HL-60 (cell line): ENCODE results near the gene NAAA.

Experiments used
- CTCF ChIP-seq: IDR thresholded peaks from one replicate; pipeline ENCODE4 v1.5.1; 2011; ENCODE audit warnings: low read length, control low read depth, inconsistent platforms; ENCODE audit not compliant: insufficient read depth
- GABPA ChIP-seq: IDR thresholded peaks from 2 replicates; pipeline ENCODE4 v1.6.1; 2012; ENCODE audit warnings: low read depth
- POLR2AphosphoS5 ChIP-seq: IDR thresholded peaks from 2 replicates; pipeline ENCODE4 v1.6.1; 2012; ENCODE audit warnings: low read depth
- TF ChIP-seq, protein P1 (sequence below): IDR thresholded peaks from 2 replicates; pipeline ENCODE4 v1.6.1; 2012; ENCODE audit warnings: low read depth; ENCODE audit not compliant: insufficient replicate concordance

GRCh38 chr4:75878246-75878756 lies 62.5 kb downstream of the NAAA start:
- TF ChIP-seq POLR2AphosphoS5 = no peak
- no peak for TF ChIP-seq GABPA
- no peak for TF ChIP-seq CTCF
- TF ChIP-seq, protein P1, sequence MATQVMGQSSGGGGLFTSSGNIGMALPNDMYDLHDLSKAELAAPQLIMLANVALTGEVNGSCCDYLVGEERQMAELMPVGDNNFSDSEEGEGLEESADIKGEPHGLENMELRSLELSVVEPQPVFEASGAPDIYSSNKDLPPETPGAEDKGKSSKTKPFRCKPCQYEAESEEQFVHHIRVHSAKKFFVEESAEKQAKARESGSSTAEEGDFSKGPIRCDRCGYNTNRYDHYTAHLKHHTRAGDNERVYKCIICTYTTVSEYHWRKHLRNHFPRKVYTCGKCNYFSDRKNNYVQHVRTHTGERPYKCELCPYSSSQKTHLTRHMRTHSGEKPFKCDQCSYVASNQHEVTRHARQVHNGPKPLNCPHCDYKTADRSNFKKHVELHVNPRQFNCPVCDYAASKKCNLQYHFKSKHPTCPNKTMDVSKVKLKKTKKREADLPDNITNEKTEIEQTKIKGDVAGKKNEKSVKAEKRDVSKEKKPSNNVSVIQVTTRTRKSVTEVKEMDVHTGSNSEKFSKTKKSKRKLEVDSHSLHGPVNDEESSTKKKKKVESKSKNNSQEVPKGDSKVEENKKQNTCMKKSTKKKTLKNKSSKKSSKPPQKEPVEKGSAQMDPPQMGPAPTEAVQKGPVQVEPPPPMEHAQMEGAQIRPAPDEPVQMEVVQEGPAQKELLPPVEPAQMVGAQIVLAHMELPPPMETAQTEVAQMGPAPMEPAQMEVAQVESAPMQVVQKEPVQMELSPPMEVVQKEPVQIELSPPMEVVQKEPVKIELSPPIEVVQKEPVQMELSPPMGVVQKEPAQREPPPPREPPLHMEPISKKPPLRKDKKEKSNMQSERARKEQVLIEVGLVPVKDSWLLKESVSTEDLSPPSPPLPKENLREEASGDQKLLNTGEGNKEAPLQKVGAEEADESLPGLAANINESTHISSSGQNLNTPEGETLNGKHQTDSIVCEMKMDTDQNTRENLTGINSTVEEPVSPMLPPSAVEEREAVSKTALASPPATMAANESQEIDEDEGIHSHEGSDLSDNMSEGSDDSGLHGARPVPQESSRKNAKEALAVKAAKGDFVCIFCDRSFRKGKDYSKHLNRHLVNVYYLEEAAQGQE = no peak
